ENCODE measurements around the gene LSM12.

LSM12 gene

DNA sequence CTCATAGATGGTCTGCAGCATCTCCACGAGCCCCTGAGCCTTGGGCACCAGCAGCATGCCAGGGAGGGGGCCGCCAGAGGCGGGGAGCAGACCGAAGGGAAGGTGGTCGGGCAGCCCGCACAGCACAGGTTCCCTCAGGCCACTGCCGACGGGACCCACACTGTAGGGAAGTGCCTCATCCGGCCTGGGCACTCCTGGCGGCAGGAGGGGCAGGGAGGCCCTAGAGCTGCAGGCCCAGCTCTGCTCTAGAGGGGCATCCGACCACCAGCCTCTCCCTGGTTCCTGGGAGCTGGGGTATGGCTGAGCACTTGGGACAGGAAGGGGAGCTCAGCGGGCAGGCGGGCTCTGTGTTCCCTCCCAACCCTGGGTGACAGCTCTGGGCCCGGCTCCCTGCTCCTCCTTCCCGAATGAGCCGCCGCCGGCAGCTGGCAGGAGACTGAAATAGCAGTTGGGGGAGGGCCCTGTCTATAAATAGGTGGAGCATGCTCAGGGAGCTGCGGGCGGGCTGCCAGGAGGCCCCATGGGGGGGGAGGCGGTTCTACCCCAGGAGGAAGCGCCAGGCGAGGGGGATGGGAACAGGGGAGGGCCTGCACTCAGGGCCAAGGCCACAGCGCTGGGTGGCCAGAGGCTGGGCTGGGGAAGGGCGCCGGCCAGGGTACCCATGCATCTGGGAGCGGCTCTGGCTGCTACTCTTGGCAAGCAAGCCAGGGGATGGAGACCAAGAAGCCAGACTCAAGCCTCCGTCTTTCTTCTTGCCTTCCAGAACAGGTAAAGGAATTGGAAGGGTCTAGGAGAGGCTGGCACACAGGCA lies 44.6 kb upstream of the LSM12 start:
- TF ChIP-seq ZFX (IDR thresholded peaks at IDR 0.05; ENCODE audit: borderline replicate concordance): no peak
- TF ChIP-seq, protein P1, sequence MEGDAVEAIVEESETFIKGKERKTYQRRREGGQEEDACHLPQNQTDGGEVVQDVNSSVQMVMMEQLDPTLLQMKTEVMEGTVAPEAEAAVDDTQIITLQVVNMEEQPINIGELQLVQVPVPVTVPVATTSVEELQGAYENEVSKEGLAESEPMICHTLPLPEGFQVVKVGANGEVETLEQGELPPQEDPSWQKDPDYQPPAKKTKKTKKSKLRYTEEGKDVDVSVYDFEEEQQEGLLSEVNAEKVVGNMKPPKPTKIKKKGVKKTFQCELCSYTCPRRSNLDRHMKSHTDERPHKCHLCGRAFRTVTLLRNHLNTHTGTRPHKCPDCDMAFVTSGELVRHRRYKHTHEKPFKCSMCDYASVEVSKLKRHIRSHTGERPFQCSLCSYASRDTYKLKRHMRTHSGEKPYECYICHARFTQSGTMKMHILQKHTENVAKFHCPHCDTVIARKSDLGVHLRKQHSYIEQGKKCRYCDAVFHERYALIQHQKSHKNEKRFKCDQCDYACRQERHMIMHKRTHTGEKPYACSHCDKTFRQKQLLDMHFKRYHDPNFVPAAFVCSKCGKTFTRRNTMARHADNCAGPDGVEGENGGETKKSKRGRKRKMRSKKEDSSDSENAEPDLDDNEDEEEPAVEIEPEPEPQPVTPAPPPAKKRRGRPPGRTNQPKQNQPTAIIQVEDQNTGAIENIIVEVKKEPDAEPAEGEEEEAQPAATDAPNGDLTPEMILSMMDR (IDR thresholded peaks at IDR 0.05): no peak
- peak overlapping the region; percentile 62 for H3K27ac ChIP-seq

DNA sequence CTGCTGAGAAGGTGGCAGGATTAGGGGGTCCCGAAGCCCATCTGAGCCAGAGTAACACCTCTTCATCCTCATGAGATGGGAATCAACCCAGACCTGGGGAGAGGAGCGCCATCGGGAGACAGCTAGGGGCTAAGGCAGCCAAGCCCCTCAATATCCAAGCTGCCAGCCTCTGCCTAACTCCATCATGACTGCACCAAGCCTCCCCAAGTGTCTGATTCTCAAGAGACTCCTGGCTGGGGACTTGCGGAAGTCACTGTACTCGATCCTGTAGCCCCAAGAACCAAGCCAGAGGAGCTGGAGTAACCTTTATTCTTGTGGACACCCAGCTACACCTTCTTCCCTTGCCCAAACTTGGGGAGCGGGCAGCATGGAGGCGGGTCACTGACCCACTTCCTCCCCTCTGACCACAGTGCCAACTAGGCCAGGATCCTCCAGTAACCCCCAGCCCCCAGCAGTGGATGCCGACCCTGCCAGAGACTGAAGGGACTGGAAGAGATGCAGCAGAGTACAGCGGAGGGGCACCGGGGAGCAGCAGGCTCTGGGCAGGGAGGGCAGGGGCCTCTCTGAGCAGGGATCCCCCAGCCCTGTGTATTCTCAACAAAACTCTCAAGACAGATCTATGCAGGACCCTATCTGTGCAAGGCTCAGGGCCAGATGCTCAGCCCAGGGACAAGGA lies 43.7 kb upstream of the LSM12 start:
- TF ChIP-seq ZFX (IDR thresholded peaks at IDR 0.05; ENCODE audit: borderline replicate concordance): no peak
- TF ChIP-seq, protein P1 (IDR thresholded peaks at IDR 0.05): no peak
- peak overlapping the region; percentile 62 for H3K27ac ChIP-seq

DNA sequence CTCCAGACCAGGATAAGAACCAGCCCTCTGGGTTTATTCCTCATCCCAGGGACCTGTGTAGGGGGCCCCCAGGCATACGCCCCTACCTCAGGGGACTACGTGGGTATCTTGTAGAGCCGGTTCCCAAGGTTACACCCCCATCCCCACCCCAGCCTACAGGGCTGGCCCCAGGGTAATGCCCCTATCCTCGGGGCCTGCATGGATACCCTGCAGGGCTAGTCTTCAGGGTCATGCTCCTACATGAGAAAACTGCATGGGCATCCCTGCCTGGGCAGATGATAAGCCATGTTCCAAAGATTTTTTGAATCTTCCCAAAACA lies 42.8 kb upstream of the LSM12 start:
- TF ChIP-seq, protein P1 (IDR thresholded peaks at IDR 0.05): no peak
- TF ChIP-seq ZFX (IDR thresholded peaks at IDR 0.05; ENCODE audit: borderline replicate concordance): no peak
- no peak overlapping the region for H3K27ac ChIP-seq

DNA sequence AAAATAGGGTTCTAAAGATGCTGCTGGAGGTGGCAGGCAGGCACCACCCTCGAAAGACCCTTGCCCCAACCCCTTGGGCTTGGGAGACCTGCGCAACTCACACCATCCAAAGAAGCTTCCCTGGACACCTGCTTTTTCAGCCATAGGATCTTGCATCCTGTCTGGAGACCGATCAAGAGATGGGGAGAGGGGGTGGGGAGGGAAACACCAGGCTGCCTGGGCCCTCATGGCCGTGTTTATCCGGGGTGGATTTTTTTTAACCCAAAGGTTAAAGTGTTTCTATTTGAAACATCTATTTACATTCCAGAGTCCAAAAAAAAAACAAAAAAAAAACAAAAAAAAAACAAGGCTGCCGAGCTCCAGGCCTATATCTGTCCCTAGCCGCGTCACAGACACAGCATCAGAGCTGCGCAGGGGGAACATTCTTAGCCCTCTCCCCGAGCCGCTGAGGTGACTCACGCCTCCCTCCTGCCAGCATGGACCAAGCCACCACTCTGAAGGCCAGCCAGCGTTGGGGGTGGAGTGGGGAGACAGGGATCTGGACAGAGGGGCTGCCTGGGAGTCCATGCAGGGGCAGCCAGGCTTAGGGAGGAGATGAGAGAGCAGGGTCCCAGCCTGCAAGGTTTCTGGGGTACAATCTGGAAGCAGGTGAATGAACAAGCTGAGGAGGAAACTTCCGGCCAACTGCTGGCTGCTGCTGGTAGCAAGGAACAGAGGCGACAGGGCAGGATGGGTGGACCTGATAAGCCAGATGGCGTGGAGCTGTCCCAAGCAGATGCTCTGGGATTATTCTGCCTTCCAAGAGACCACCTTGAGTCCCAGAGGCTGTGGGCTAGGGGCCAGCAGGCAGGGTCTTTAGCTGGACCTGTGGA lies 42.2 kb upstream of the LSM12 start:
- no peak for TF ChIP-seq ZFX (IDR thresholded peaks at IDR 0.05; ENCODE audit: borderline replicate concordance)
- TF ChIP-seq, protein P1 (IDR thresholded peaks at IDR 0.05): no peak
- no peak overlapping the region for H3K27ac ChIP-seq

DNA sequence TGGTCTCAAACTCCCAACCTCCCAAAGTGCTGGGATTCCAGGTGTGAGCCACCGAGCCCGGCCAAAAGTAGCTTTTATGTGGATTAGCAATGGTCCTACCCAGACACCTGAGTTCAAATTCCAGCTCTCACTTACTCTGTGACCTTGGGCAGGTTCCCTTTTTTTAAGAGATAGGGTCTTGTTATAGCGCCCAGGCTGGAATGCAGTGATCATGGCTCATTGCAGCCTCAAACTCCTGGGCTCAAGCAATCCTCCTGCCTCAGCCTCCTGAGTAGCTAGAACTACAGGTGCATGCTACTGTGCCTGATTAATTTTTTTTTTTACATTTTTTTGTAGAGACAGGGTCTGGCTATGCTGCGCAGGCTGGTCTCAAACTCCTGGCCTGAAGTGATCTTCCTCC lies 40.3 kb upstream of the LSM12 start:
- TF ChIP-seq ZFX (IDR thresholded peaks at IDR 0.05; ENCODE audit: borderline replicate concordance): no peak
- TF ChIP-seq, protein P1 (IDR thresholded peaks at IDR 0.05): no peak
- H3K27ac ChIP-seq: no peak overlapping the region

DNA sequence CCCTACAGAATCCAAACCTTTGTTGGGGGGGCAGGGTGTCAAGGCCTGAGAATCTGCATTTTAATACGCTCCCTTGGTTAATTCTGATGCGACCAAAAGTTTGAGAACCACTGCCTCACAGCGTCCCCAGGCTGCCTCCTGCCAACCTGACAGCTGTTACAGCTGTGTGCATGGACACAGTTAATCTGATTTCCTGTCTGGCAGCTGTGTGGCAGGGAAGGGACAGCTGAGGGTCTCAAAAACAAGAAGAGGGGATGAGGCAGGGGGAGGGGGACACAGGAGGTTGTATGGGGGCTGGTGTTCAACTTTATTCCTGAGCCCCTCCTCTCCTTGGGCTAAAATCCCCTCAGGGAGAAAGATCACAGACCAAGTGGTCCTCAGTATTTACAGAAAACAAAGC lies 39.5 kb upstream of the LSM12 start:
- H3K27ac ChIP-seq: no peak overlapping the region
- TF ChIP-seq ZFX (IDR thresholded peaks at IDR 0.05; ENCODE audit: borderline replicate concordance): no peak
- TF ChIP-seq, protein P1 (IDR thresholded peaks at IDR 0.05): no peak
